Measurements from ENCODE around the gene CRAMP1.
"Not testable (repeated sequence)": the region's sequence is repeated elsewhere in the genome, so short reads cannot be mapped to it uniquely, and the experiment has no call there.

CRAMP1 gene, protein sequence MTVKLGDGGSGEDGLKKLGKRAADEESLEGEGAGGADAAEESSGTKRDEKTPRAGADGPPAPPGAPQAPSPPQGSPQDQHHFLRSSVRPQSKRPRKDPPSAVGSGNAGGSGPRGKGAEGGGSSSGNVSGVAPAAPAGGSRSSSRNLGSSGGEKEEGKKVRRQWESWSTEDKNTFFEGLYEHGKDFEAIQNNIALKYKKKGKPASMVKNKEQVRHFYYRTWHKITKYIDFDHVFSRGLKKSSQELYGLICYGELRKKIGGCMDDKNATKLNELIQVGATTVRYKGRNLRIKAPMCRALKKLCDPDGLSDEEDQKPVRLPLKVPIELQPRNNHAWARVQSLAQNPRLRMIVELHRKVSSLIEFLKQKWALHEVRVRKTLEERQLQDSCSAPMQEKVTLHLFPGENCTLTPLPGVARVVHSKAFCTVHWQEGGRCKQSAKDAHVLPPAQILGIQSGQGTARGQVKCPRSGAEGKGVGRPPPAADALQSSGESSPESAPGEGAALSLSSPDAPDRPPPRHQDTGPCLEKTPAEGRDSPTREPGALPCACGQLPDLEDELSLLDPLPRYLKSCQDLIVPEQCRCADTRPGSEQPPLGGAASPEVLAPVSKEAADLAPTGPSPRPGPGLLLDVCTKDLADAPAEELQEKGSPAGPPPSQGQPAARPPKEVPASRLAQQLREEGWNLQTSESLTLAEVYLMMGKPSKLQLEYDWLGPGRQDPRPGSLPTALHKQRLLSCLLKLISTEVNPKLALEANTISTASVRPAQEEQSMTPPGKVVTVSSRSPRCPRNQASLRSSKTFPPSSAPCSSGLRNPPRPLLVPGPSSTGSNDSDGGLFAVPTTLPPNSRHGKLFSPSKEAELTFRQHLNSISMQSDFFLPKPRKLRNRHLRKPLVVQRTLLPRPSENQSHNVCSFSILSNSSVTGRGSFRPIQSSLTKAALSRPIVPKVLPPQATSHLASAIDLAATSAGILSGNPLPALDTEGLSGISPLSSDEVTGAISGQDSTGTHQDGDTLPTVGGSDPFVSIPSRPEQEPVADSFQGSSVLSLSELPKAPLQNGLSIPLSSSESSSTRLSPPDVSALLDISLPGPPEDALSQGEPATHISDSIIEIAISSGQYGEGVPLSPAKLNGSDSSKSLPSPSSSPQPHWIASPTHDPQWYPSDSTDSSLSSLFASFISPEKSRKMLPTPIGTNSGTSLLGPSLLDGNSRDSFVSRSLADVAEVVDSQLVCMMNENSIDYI (N-terminal part only)

GRCh38 chr16:1612320-1613111 is at the start of gene CRAMP1:
Gene CRAMP1, plus strand, starts transcription at chr16:1612360. Its CDS starts 2,280 bp downstream, at chr16:1614640.
- no peak for DNase-seq (ENCODE audit: low read depth)

DNA sequence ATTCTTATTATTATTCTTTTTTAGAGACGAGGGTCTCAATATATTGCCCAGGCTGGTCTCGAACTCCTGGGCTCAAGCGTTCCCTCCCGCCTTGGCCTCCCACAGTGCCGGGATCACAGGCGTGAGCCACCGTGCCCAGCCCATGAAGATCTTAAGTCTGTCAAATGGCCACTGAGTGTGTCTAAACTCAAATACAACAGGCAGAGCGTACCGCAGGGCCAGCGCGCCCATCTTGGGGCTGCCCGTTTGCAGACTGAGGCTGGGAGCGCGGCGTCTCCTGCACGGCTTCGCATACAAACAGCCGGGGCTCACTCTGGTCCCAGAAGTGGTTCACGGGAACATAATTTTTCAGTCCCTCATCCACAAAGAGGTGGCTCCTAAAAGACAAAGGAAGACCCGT is 48.4 kb upstream of the CRAMP1 start:
- DNase-seq (ENCODE audit: low read depth), result no peak

- no peak for DNase-seq (ENCODE audit: low read depth)
Observed at GRCh38 chr16:1564325-1564724, 47.8 kb upstream of the CRAMP1 start.

GRCh38 chr16:1565083-1565805 is 46.9 kb upstream of the CRAMP1 start:
- DNase-seq (ENCODE audit: low read depth), result no peak

- DNase-seq (ENCODE audit: low read depth), result no peak
Observed at GRCh38 chr16:1567988-1568387, 44.2 kb upstream of the CRAMP1 start.

- no peak for DNase-seq (ENCODE audit: low read depth)
Observed at GRCh38 chr16:1571012-1571671, 41.0 kb upstream of the CRAMP1 start.

- no peak for DNase-seq (ENCODE audit: low read depth)
Observed at GRCh38 chr16:1572673-1573072, 39.5 kb upstream of the CRAMP1 start.

DNA sequence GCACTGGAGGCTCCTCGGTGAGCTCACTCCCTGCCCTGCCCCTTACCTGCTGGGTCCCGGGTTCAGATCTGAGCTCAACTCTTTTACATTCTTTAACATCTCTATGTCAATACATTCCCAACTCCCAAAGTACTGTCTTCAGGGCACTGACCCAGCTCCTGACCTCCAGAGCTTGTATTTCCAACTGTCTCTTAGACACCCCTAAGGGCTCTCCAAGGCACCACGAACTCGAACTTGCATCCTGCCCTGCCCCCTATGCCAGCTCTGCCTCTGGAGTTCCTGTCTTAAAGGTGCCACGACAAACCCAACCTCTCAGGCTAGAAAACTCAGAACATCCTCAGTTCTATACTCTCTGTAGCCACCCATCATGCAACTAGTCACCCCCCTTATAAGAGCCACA is 38.9 kb upstream of the CRAMP1 start:
- DNase-seq (ENCODE audit: low read depth), result no peak

DNA sequence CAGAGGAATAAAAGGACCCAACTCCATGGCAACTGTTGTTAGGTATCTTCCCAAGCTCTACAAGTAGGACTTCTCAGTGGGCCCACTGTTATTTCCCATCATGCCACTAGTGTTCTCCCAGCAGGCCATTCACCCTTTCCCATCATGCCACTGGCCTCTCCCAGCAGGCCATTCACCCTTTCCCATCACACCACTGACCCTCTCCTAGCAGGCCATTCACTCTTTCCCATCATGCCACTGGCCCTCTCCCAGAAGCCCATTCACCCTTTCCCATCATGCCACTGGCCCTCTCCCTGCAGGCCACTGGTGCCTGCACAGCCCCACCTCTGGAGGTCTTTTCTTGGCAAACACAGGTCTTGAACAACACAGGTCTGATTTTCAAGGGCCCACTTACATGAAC is 36.6 kb upstream of the CRAMP1 start:
- no peak for DNase-seq (ENCODE audit: low read depth)

GRCh38 chr16:1579214-1579613 is 32.9 kb upstream of the CRAMP1 start:
- DNase-seq (ENCODE audit: low read depth), result no peak

GRCh38 chr16:1580256-1580655 is 31.9 kb upstream of the CRAMP1 start:
- DNase-seq (ENCODE audit: low read depth), result no peak

DNA sequence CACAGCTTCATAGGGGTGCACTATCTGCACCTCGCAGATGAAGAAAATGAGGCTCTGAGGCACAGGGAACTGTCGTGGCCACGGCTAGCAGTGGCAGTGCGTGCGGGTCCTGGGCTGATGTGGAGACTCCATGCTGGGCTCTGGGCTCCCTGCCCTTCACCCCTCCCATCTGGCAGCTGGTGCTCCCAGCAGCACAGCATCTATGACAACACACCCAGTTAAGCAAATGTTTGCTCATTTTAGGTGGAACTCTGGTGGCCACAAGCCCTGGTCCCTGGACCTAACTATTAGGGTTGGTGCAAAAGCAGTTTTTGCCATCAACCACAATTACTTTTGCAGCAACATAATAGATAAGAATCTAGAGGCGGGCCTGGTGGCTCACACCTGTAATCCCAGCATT is 31.2 kb upstream of the CRAMP1 start:
- no peak for DNase-seq (ENCODE audit: low read depth)

- DNase-seq (ENCODE audit: low read depth), result no peak
Observed at GRCh38 chr16:1581804-1582203, 30.4 kb upstream of the CRAMP1 start.

DNA sequence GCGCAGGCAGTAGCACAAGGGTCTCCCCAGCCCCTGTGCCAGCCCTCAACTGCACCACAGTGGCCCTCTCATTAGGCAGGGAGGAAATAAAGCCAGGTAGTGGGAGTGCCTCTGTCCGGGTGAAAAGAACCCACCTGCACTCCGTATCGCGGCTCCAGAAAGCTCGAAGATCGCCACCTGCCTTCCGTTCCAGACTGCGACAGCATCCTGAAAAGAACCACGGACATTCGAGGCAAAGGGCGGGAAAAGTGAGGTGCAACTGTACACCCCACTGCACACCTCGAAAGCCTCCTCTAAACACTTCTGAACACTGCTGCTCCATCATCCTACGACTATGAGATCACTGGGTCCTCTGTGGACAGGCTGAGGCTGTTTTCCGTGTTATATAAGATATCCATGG is 29.0 kb upstream of the CRAMP1 start:
- DNase-seq (ENCODE audit: low read depth), result no peak

GRCh38 chr16:1584926-1585484 is 27.2 kb upstream of the CRAMP1 start:
- DNase-seq (ENCODE audit: low read depth), result no peak

DNA sequence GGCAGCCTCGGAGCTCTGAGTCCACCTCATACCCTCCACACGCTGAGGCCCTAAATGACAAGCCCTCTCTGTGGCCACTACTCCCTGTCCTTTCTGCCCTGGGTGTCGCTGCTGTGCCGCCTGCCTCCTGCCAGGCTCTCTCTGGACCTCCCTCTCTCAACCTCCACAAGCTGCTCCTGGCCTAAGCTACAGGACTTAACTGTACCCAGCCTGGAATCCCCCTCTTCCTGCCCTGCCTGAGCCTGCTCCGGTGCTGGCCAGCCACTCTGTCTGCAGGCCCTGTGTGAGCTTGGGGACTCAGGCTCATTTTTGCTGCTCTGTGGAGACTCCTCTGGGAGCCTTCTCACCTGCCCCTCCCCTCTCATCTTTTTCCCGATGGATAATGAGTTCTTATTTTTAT is 21.8 kb upstream of the CRAMP1 start:
- DNase-seq (ENCODE audit: low read depth), result no peak

DNA sequence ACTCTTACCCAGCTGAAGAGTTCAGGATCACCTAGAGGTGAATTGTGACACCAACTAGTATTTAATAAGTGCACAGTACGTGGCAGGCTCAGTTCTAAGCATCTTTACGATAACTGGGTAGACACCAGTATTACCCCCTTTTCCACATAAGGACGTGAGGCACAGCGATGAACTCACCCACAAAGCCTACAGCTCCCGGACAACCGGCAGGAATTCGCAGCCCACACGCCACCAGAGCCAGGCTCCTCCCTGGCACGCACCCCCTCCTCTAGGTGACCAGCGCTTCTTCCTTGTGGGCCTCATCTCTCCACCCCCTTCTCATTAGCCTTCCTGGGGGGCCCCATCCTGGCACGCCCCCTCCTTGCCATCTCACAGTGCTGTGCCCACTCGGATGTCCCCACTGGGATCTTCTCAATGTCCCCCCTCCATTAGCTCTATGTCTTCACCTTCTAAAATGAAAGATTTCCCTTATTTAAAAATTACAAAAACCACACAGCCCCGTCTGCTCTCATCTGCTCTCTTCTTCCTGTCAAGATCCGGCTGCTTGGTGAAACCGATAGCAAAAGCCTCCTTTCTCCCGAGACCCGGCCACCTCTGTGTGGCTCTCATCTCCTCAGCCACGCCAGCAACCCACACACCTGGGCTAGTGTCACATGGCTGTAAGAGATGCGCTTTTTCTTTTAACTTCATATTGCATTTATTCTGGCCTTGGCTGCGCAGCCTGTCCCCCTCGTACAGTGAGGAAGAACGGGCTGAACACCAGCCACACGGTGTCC is 21.0 kb upstream of the CRAMP1 start:
- no peak for DNase-seq (ENCODE audit: low read depth)

DNA sequence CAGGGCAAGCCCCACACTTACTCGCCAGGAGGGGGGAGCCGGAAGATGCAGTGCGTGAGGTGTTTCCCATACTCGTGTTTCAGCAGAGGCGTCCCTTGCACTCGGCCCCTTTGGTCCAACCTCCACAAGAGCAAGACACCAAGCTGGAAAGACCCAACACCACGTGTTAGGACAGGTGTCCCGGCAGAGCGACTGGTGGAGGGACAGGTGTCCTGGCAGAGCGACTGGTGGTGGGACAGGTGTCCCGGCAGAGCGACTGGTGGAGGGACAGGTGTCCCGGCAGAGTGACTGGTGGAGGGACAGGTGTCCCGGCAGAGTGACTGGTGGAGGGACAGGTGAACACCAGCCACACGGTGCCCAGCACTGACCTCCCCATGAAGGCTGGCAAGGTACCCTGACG is 19.7 kb upstream of the CRAMP1 start:
- DNase-seq (ENCODE audit: low read depth), result no peak

- DNase-seq (ENCODE audit: low read depth), result not testable (repeated sequence)
Observed at GRCh38 chr16:1595511-1595910, 16.6 kb upstream of the CRAMP1 start.

Measured in activated T-helper 1 cell treated with Interleukin-2 at 50 U/mL for 16 hours (primary cell).